ENCODE measurements around the gene FCN3. TPM values are rescaled to one million over a fixed set of nuclear protein-coding genes. Genes with fewer than 3 reads are reported as not detected.
A peak's percentile ranks its signal among the peaks of the same experiment; 100 is the strongest.

FCN3 gene
- total RNA-seq, 1 experiment from 2014 or later = 0.22 TPM

GRCh38 chr1:27394925-27395324, 20.3 kb upstream of the FCN3 start:
- no peak for DNase-seq
- H3K23me2 ChIP-seq (ENCODE audit: insufficient read length, low read depth, low read length, poor library complexity, severe bottlenecking) = peaks cover 4% of the 10 kb centered on the region
- Mint-ChIP-seq H3K27ac (no peak overlapping the region), H3K36me3 (ENCODE audit: insufficient read depth in 1 of 3, low read depth in 3 of 3) (peaks cover 0 to 4% (median 3%) of the 10 kb centered on the region in 3 experiments; a peak in 2 of 7 replicates), H3K4me3 (peak overlapping the region in 1 of 2 experiments; percentile 53; a peak in 3 of 5 replicates), H3K9me3 (no peaks in the 10 kb centered on the region; a peak in 2 of 5 replicates), H3K27me3 (ENCODE audit: low read depth) (no peaks in the 10 kb centered on the region; the same call in none of the 2 replicates), H3K4me1 (peaks cover 41 to 47% of the 10 kb centered on the region in 2 experiments)
- H3T11ph ChIP-seq (ENCODE audit: low read length) = no peak overlapping the region
- no peak overlapping the region for H4K8ac ChIP-seq (replicated peaks; ENCODE audit: insufficient read length, low read depth, low read length)
- no peak overlapping the region for H4K91ac ChIP-seq (ENCODE audit: insufficient read length, low read depth, low read length)
- H3K9ac ChIP-seq (ENCODE audit: extremely low read depth, insufficient read length, low read length) = no peak overlapping the region
- H3K18ac ChIP-seq (ENCODE audit: insufficient read length, low read depth, low read length) = no peak overlapping the region
- H3K4ac ChIP-seq (ENCODE audit: low read depth, low read length) = no peak overlapping the region
- no peaks in the 10 kb centered on the region for H3K9me3 ChIP-seq (ENCODE audit: control insufficient read depth, low read depth, low read length)
- no peak overlapping the region for H3K4me2 ChIP-seq (ENCODE audit: insufficient read depth, insufficient read length, low read length)
- H2AFZ ChIP-seq (ENCODE audit: low read length) = no peak overlapping the region
- no peak overlapping the region for H4K5ac ChIP-seq (ENCODE audit: insufficient read length, low read depth, low read length)
- no peak overlapping the region for H3K56ac ChIP-seq (ENCODE audit: insufficient read length, low read depth, low read length)
- no peak overlapping the region for H2BK15ac ChIP-seq (ENCODE audit: low read depth, low read length)
- no peak overlapping the region for H2BK5ac ChIP-seq (ENCODE audit: insufficient read length, low read length)
- no peak for TF ChIP-seq CTCF (conservative IDR thresholded peaks at IDR 0.05)
- H2BK12ac ChIP-seq (ENCODE audit: insufficient read length, low read depth, low read length) = no peak overlapping the region
- WGBS (ENCODE audit: extremely low coverage, insufficient read length, low lambda C conversion rate) = no CpG with 5 or more reads among the region's 1 CpG
- H3K4me1 ChIP-seq (ENCODE audit: insufficient read depth, low read length) = peaks cover 2% of the 10 kb centered on the region
- no peak overlapping the region for H3K14ac ChIP-seq (ENCODE audit: insufficient read depth, low read length)
- H4K20me1 ChIP-seq (ENCODE audit: control insufficient read depth, insufficient read depth, insufficient read length) = no peaks in the 10 kb centered on the region
- no peak overlapping the region for H2BK20ac ChIP-seq (ENCODE audit: low read depth, low read length, poor library complexity, severe bottlenecking)
- no peaks in the 10 kb centered on the region for H3K79me2 ChIP-seq (ENCODE audit: insufficient read depth, low read length)
- H3K27ac ChIP-seq (ENCODE audit: insufficient read length, low read depth, low read length) = no peak overlapping the region
- H3K27me3 ChIP-seq (ENCODE audit: insufficient read depth, low read length) = no peaks in the 10 kb centered on the region
- no peak overlapping the region for H2AK5ac ChIP-seq (ENCODE audit: insufficient read length, low read length)
- no peaks in the 10 kb centered on the region for H3K79me1 ChIP-seq (ENCODE audit: insufficient read depth, low read depth, low read length, poor library complexity, severe bottlenecking)
- H3K23ac ChIP-seq (ENCODE audit: insufficient read length, low read depth, low read length) = no peak overlapping the region
- no peak overlapping the region for H2BK120ac ChIP-seq (ENCODE audit: low read depth, low read length, poor library complexity, severe bottlenecking)

Measured in H9 (cell line).